ENCODE measurements around the gene RAP1GAP. TPM values are rescaled to one million over a fixed set of nuclear protein-coding genes. Genes with fewer than 3 reads are reported as not detected.

RAP1GAP gene
- total RNA-seq, 3 donors from 2014 or later, result 0.32 to 7.2 (median 6.0) TPM

GRCh38 chr1:21668232-21668950 lies 766 bp downstream of the RAP1GAP start:
- H3K4me1 ChIP-seq, result peaks cover 4 to 29% of the 10 kb centered on the region in 2 donors

GRCh38 chr1:21667348-21668231 lies 1.6 kb downstream of the RAP1GAP start:
- TF ChIP-seq, protein P1, sequence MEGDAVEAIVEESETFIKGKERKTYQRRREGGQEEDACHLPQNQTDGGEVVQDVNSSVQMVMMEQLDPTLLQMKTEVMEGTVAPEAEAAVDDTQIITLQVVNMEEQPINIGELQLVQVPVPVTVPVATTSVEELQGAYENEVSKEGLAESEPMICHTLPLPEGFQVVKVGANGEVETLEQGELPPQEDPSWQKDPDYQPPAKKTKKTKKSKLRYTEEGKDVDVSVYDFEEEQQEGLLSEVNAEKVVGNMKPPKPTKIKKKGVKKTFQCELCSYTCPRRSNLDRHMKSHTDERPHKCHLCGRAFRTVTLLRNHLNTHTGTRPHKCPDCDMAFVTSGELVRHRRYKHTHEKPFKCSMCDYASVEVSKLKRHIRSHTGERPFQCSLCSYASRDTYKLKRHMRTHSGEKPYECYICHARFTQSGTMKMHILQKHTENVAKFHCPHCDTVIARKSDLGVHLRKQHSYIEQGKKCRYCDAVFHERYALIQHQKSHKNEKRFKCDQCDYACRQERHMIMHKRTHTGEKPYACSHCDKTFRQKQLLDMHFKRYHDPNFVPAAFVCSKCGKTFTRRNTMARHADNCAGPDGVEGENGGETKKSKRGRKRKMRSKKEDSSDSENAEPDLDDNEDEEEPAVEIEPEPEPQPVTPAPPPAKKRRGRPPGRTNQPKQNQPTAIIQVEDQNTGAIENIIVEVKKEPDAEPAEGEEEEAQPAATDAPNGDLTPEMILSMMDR (IDR thresholded peaks at IDR 0.05), result no peak
- no peak for TF ChIP-seq POLR2AphosphoS5 (IDR thresholded peaks at IDR 0.05)
- no peak for TF ChIP-seq POLR2A (IDR thresholded peaks at IDR 0.05)
- peak in 1 of 2 donors; percentile 10 for DNase-seq (ENCODE audit: low spot score in 2 of 2)
- H3K27ac ChIP-seq, result no peak overlapping the region
- no peaks in the 10 kb centered on the region for H3K36me3 ChIP-seq
- H3K27me3 ChIP-seq, result peaks cover 5 to 17% of the 10 kb centered on the region in 2 donors
- H3K4me3 ChIP-seq, result no peak overlapping the region
- no peaks in the 10 kb centered on the region for H3K9me3 ChIP-seq
- intact Hi-C loops (cut with DNase I; ENCODE audit: low total_unique reads), result loop anchor here (2.0 kb wide), 1 partner anchor 299 kb away; no protein-coding TSS in a partner anchor
- peaks cover 0 to 22% of the 10 kb centered on the region in 2 donors for H3K4me1 ChIP-seq

More at GRCh38 chr1:21668232-21668950, 766 bp downstream of the RAP1GAP start:
- no peak for TF ChIP-seq POLR2AphosphoS5 (IDR thresholded peaks at IDR 0.05)
- TF ChIP-seq, protein P1 (IDR thresholded peaks at IDR 0.05), result no peak
- TF ChIP-seq POLR2A (IDR thresholded peaks at IDR 0.05), result no peak
- peaks cover 5 to 17% of the 10 kb centered on the region in 2 donors for H3K27me3 ChIP-seq
- DNase-seq (ENCODE audit: low spot score in 2 of 2), result no peak
- H3K9me3 ChIP-seq, result no peaks in the 10 kb centered on the region
- intact Hi-C loops (cut with DNase I; ENCODE audit: low total_unique reads), result loop anchor here (2.0 kb wide), 1 partner anchor 300 kb away; no protein-coding TSS in a partner anchor
- peak overlapping the region in 2 of 3 donors; percentile 51 to 65 for H3K4me3 ChIP-seq
- no peak overlapping the region for H3K27ac ChIP-seq
- no peaks in the 10 kb centered on the region for H3K36me3 ChIP-seq

GRCh38 chr1:21666576-21667320 lies 2.4 kb downstream of the RAP1GAP start:
- Histone ChIP-seq H3K4me3 (no peak overlapping the region), H3K9me3 (no peaks in the 10 kb centered on the region), H3K36me3 (no peaks in the 10 kb centered on the region), H3K4me1 (peaks cover 0 to 15% of the 10 kb centered on the region in 2 donors), H3K27ac (no peak overlapping the region), H3K27me3 (peaks cover 5 to 17% of the 10 kb centered on the region in 2 donors)
- TF ChIP-seq POLR2AphosphoS5 (IDR thresholded peaks at IDR 0.05) (no peak), POLR2A (IDR thresholded peaks at IDR 0.05) (no peak)
- TF ChIP-seq, protein P1 (IDR thresholded peaks at IDR 0.05), result no peak
- intact Hi-C loops (cut with DNase I; ENCODE audit: low total_unique reads), result no loop called here
- DNase-seq (ENCODE audit: low spot score in 2 of 2), result peak in 1 of 2 donors; percentile 47

DNA sequence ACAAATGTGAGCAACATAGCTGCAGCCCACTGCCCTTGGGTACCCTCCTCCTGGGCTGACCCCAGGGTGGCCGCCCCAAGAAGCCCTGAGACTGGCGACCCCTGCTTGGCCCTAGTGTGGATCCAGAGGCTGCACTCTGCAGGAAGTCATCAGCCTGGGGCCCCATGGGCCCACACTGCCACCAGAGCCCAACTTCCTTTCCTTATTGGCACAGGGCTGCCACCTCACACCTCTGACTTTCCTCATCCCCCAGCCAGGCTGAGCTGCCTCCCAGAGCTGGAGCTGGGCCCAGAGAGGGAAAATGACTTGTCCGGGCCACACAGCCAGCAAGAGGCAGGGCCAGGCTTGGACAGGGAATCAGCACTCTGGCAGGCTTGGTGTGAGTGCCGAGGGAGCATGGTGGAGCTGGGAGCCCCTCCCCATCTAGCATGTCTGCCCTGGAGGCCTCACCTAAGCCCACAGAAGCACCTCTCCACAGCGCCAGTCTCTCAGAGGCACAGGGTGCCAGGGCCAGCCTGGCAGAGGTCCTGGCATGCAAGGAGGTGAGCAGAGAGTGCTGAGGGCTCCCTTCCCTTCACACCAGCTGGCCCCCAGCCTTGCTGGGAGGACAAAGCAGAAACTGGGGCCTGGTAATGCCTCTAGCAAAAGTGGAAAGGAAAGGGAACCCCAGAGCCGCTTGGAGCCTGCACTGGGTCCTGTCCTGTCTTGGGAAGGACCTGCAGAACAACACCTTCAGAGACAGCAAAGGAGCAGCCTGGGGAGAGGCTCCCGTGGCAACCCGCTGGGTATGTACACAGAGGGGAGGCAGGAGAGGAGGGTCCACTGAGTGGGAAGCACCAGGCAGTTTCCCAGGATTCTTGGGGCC lies 3.2 kb downstream of the RAP1GAP start:
- peaks cover 0 to 15% of the 10 kb centered on the region in 2 donors for H3K4me1 ChIP-seq
- H3K36me3 ChIP-seq, result no peaks in the 10 kb centered on the region
- DNase-seq (ENCODE audit: low spot score in 2 of 2), result peak in 1 of 2 donors; percentile 50
- no peak overlapping the region for H3K27ac ChIP-seq
- intact Hi-C loops (cut with DNase I; ENCODE audit: low total_unique reads), result no loop called here
- H3K9me3 ChIP-seq, result no peaks in the 10 kb centered on the region
- H3K4me3 ChIP-seq, result no peak overlapping the region
- TF ChIP-seq POLR2AphosphoS5 (IDR thresholded peaks at IDR 0.05), result no peak
- TF ChIP-seq, protein P1 (IDR thresholded peaks at IDR 0.05), result no peak
- no peak for TF ChIP-seq POLR2A (IDR thresholded peaks at IDR 0.05)
- H3K27me3 ChIP-seq, result peaks cover 5 to 17% of the 10 kb centered on the region in 2 donors
